WTC11 (cell line): ENCODE data around the gene SAMD4A. TPM values are rescaled to one million over a fixed set of nuclear protein-coding genes. Genes with fewer than 3 reads are reported as not detected.

Source experiments
- ATAC-seq: fragments of 200-7000 bp; cut with Tn5 transposase; 2 replicates; pipeline ENCODE4 v1.10.0; 2021; ENCODE audit warnings: mild to moderate bottlenecking, moderate library complexity
- CTCF ChIA-PET: fragments of 300-600 bp; sonication (Branson Sonifier 250); formaldehyde crosslinking; loops from one replicate; lab custom pipeline; 2021; ENCODE audit warnings: antibody characterized with exemption; lab: Charles Lee
- POLR2A ChIA-PET: fragments of 350-600 bp; sonication (Branson Sonifier 250); formaldehyde crosslinking; loops from one replicate; lab custom pipeline; 2021; ENCODE audit warnings: antibody characterized with exemption; lab: Charles Lee
- DNase-seq: peaks from one replicate; pipeline ENCODE4 v3.0.0; 2021; ENCODE audit warnings: low spot score
- H3K27ac Mint-ChIP-seq: 2 replicates; pipeline ENCODE4 v1.8.0; 2021; ENCODE audit warnings: mixed read lengths
- H3K27me3 Mint-ChIP-seq: 2 replicates; pipeline ENCODE4 v1.8.0; 2021; ENCODE audit warnings: low read depth, mild to moderate bottlenecking, moderate library complexity, mixed read lengths
- H3K36me3 Mint-ChIP-seq: 2 replicates; pipeline ENCODE4 v1.8.0; 2021; ENCODE audit warnings: mixed read lengths
- H3K4me1 Mint-ChIP-seq: 2 replicates; pipeline ENCODE4 v1.8.0; 2022; ENCODE audit warnings: mixed read lengths
- H3K4me3 Mint-ChIP-seq: 2 replicates; pipeline ENCODE4 v1.8.0; 2021; ENCODE audit warnings: mild to moderate bottlenecking, moderate library complexity, mixed read lengths
- H3K9me3 Mint-ChIP-seq: 2 replicates; pipeline ENCODE4 v1.8.0; 2021; ENCODE audit warnings: mixed read lengths
- AFF4 ChIP-seq: sonication (generic); formaldehyde crosslinking; IDR thresholded peaks from 2 replicates; pipeline ENCODE4 v1.8.1; 2023; ENCODE audit warnings: mild to moderate bottlenecking, missing genetic modification reagents, borderline replicate concordance
- CDX4 ChIP-seq: fragments of 250-450 bp; sonication (Bioruptor Pico); IDR thresholded peaks from 2 replicates; pipeline ENCODE4 v1.9.0; 2021; ENCODE audit warnings: moderate library complexity, mild to moderate bottlenecking, inconsistent platforms, borderline replicate concordance
- CTCF ChIP-seq: fragments of 200-600 bp; IDR thresholded peaks from 2 replicates; pipeline ENCODE4 v1.8.0; 2022; ENCODE audit warnings: antibody characterized with exemption
- ESRRA ChIP-seq: sonication (generic); formaldehyde crosslinking; IDR thresholded peaks from 2 replicates; pipeline ENCODE4 v1.8.1; 2022; ENCODE audit warnings: mild to moderate bottlenecking, missing genetic modification reagents, borderline replicate concordance
- FOXK1 ChIP-seq: sonication (generic); formaldehyde crosslinking; IDR thresholded peaks from 2 replicates; pipeline ENCODE4 v1.8.0; 2022; ENCODE audit warnings: mild to moderate bottlenecking, moderate library complexity, missing genetic modification reagents
- GABPB1 ChIP-seq: sonication (generic); formaldehyde crosslinking; IDR thresholded peaks from 2 replicates; pipeline ENCODE4 v1.8.1; 2023; ENCODE audit warnings: mild to moderate bottlenecking, missing genetic modification reagents
- IRF2 ChIP-seq: sonication (generic); formaldehyde crosslinking; IDR thresholded peaks from 2 replicates; pipeline ENCODE4 v1.8.0; 2022; ENCODE audit warnings: low read depth, missing genetic modification reagents, borderline replicate concordance
- JAZF1 ChIP-seq: fragments of 250-450 bp; sonication (Bioruptor Pico); IDR thresholded peaks from 2 replicates; pipeline ENCODE4 v1.9.0; 2021; ENCODE audit warnings: moderate library complexity, mild to moderate bottlenecking, inconsistent platforms
- MLX ChIP-seq: sonication (generic); formaldehyde crosslinking; IDR thresholded peaks from 2 replicates; pipeline ENCODE4 v1.8.1; 2023; ENCODE audit warnings: mild to moderate bottlenecking, missing genetic modification reagents, moderate library complexity
- NFATC4 ChIP-seq: fragments of 250-450 bp; sonication (Bioruptor Pico); IDR thresholded peaks from 2 replicates; pipeline ENCODE4 v1.9.0; 2021; ENCODE audit warnings: mild to moderate bottlenecking
- NFE2L1 ChIP-seq: sonication (generic); formaldehyde crosslinking; IDR thresholded peaks from 2 replicates; pipeline ENCODE4 v1.8.1; 2023; ENCODE audit warnings: missing genetic modification reagents
- NR3C1 ChIP-seq: sonication (generic); formaldehyde crosslinking; conservative IDR thresholded peaks from 2 replicates; pipeline ENCODE4 v1.8.1; 2023; ENCODE audit warnings: low read depth, mild to moderate bottlenecking, missing genetic modification reagents
- PREB ChIP-seq: sonication (generic); formaldehyde crosslinking; IDR thresholded peaks from 2 replicates; pipeline ENCODE4 v1.8.1; 2022; ENCODE audit warnings: mild to moderate bottlenecking, missing genetic modification reagents, moderate library complexity, borderline replicate concordance
- PRRX2 ChIP-seq: fragments of 250-450 bp; sonication (Bioruptor Pico); IDR thresholded peaks from 2 replicates; pipeline ENCODE4 v1.8.0; 2021; ENCODE audit warnings: mild to moderate bottlenecking
- TCF7 ChIP-seq: sonication (generic); formaldehyde crosslinking; IDR thresholded peaks from 2 replicates; pipeline ENCODE4 v1.8.0; 2022; ENCODE audit warnings: mild to moderate bottlenecking, low read depth, missing genetic modification reagents, moderate library complexity
- TEAD1 ChIP-seq: sonication (generic); formaldehyde crosslinking; IDR thresholded peaks from 2 replicates; pipeline ENCODE4 v1.8.0; 2022; ENCODE audit warnings: mild to moderate bottlenecking, missing genetic modification reagents
- ZBTB21 ChIP-seq: sonication (generic); formaldehyde crosslinking; IDR thresholded peaks from 2 replicates; pipeline ENCODE4 v1.8.1; 2023; ENCODE audit warnings: mild to moderate bottlenecking, missing genetic modification reagents, borderline replicate concordance
- ZNF396 ChIP-seq: fragments of 250-450 bp; sonication (Bioruptor Pico); IDR thresholded peaks from 2 replicates; pipeline ENCODE4 v1.8.0; 2021; ENCODE audit warnings: mild to moderate bottlenecking, moderate library complexity, borderline replicate concordance
- ZNF423 ChIP-seq: fragments of 250-450 bp; sonication (Bioruptor Pico); IDR thresholded peaks from 2 replicates; pipeline ENCODE4 v2.1.2; 2022; ENCODE audit warnings: mild to moderate bottlenecking, moderate library complexity
- ZNF425 ChIP-seq: fragments of 250-450 bp; sonication (Bioruptor Pico); conservative IDR thresholded peaks from 2 replicates; pipeline ENCODE4 v1.9.0; 2021; ENCODE audit warnings: mild to moderate bottlenecking
- total RNA-seq: library from RNA; stranded (reverse); gene quantifications from 3 replicates; pipeline ENCODE4 v1.2.3, GENCODE V29; 2021

The SAMD4A gene
- total RNA-seq, 1 experiment from 2014 or later = 6.0 TPM

GRCh38 chr14:54689928-54690327 is 123.0 kb downstream of the SAMD4A start (continued):
- TF ChIP-seq ZNF425 (CRISPR knock-in tag) (no peak), PREB (CRISPR knock-in tag) (no peak), NFE2L1 (CRISPR knock-in tag) (no peak), IRF2 (no peak)

- H3K27ac Mint-ChIP-seq = no peak overlapping the region
- no peak for ATAC-seq
- TF ChIP-seq CTCF = no peak
- no peak for TF ChIP-seq CDX4 (CRISPR knock-in tag)
- no peak for TF ChIP-seq TCF7 (CRISPR knock-in tag)
- no peak for TF ChIP-seq AFF4
- TF ChIP-seq MLX = no peak
- no peak for TF ChIP-seq PREB (CRISPR knock-in tag)
- no peak for TF ChIP-seq NFATC4 (CRISPR knock-in tag)
- no peak for TF ChIP-seq TEAD1 (CRISPR knock-in tag)
- TF ChIP-seq NR3C1 = no peak
- no peak for TF ChIP-seq ESRRA (CRISPR knock-in tag)
- no peak for TF ChIP-seq ZBTB21 (CRISPR knock-in tag)
- TF ChIP-seq FOXK1 (CRISPR knock-in tag) = no peak
- no peak for TF ChIP-seq ZNF396 (CRISPR knock-in tag)
- no peak for TF ChIP-seq ZNF423 (CRISPR knock-in tag)
- TF ChIP-seq GABPB1 (CRISPR knock-in tag) = no peak
- TF ChIP-seq JAZF1 (CRISPR knock-in tag) = no peak
- TF ChIP-seq PRRX2 (CRISPR knock-in tag) = no peak
- TF ChIP-seq, all 79 proteins: peak for 0
- DNase-seq = no peak
- Mint-ChIP-seq H3K4me1 (peaks cover 14% of the 10 kb centered on the region), H3K27me3 (no peaks in the 10 kb centered on the region), H3K4me3 (no peak overlapping the region), H3K9me3 (no peaks in the 10 kb centered on the region; the same call in 1 of the 2 replicates), H3K36me3 (no peaks in the 10 kb centered on the region)
- POLR2A ChIA-PET = interaction anchor here (0.6 to 1.6 kb wide), 3 partner anchors 15 to 167 kb away, joined by 3 to 5 read pairs (median 4); no protein-coding TSS in a partner anchor
- CTCF ChIA-PET = interaction anchor here (0.5 to 3.2 kb wide), 35 partner anchors 10 to 1477 kb away, joined by 3 to 37 read pairs (median 5); partner anchors contain the start of genes GMFB and SAMD4A
Observed at GRCh38 chr14:54690887-54691286, 124.0 kb downstream of the SAMD4A start.
